Liver (tissue), 3 donors: ENCODE results near the gene VEGFB.

Experiments used
- EGR1 ChIP-seq, 2 donors: IDR thresholded peaks; 2 replicates each; pipeline ENCODE4 v1.6.1; 2016 to 2018; ENCODE audit warnings: antibody characterized with exemption in 2 of 2, low read depth in 2 of 2
- FOXA1 ChIP-seq: IDR thresholded peaks from 2 replicates; pipeline ENCODE4 v1.6.1; 2016; ENCODE audit warnings: antibody characterized with exemption
- GABPA ChIP-seq, 2 donors: IDR thresholded peaks in 1 of 2; conservative IDR thresholded peaks in 1 of 2; 2 replicates each; pipeline ENCODE4 v1.6.1; 2016; ENCODE audit warnings: antibody characterized with exemption in 2 of 2, mild to moderate bottlenecking in 1 of 2, moderate library complexity in 1 of 2
- HNF4A ChIP-seq, 2 donors: conservative IDR thresholded peaks; 2 replicates each; pipeline ENCODE4 v1.6.1; 2016; ENCODE audit warnings: antibody characterized with exemption in 2 of 2, mild to moderate bottlenecking in 2 of 2
- HNF4G ChIP-seq: IDR thresholded peaks from 2 replicates; pipeline ENCODE4 v1.6.1; 2016; ENCODE audit warnings: antibody characterized with exemption
- JUND ChIP-seq, 2 donors: IDR thresholded peaks; 2 replicates each; pipeline ENCODE4 v1.6.1; 2016; ENCODE audit warnings: antibody characterized with exemption in 2 of 2
- RAD21 ChIP-seq, 2 donors: IDR thresholded peaks; 2 replicates each; pipeline ENCODE4 v1.6.1; 2016; ENCODE audit warnings: antibody characterized with exemption in 2 of 2, mild to moderate bottlenecking in 2 of 2
- SP1 ChIP-seq: IDR thresholded peaks from 2 replicates; pipeline ENCODE4 v1.6.1; 2018; ENCODE audit warnings: antibody characterized with exemption, mild to moderate bottlenecking
- TAF1 ChIP-seq: conservative IDR thresholded peaks from 2 replicates; pipeline ENCODE4 v1.6.1; 2016; ENCODE audit warnings: antibody characterized with exemption, mild to moderate bottlenecking
- YY1 ChIP-seq: IDR thresholded peaks from 2 replicates; pipeline ENCODE4 v1.6.1; 2016; ENCODE audit warnings: antibody characterized with exemption, mild to moderate bottlenecking
- TF ChIP-seq, protein P1 (sequence below): fragments of 150-350 bp; IDR thresholded peaks from 2 replicates; pipeline ENCODE4 v1.5.1; 2017; ENCODE audit warnings: improper control_type of control experiment, low read depth, low read length; ENCODE audit not compliant: missing input control
- TF ChIP-seq, protein P2 (sequence below): IDR thresholded peaks from 2 replicates; pipeline ENCODE4 v1.6.1; 2016; ENCODE audit warnings: antibody characterized with exemption, mild to moderate bottlenecking
- TF ChIP-seq, protein P3 (sequence below): IDR thresholded peaks from 2 replicates; pipeline ENCODE4 v1.6.1; 2016; ENCODE audit warnings: antibody characterized with exemption
- TF ChIP-seq, protein P4 (sequence below): IDR thresholded peaks from 2 replicates; pipeline ENCODE4 v1.6.1; 2016; ENCODE audit warnings: antibody characterized with exemption
- donor health status: healthy.
- donor health status: healthy.

DNA sequence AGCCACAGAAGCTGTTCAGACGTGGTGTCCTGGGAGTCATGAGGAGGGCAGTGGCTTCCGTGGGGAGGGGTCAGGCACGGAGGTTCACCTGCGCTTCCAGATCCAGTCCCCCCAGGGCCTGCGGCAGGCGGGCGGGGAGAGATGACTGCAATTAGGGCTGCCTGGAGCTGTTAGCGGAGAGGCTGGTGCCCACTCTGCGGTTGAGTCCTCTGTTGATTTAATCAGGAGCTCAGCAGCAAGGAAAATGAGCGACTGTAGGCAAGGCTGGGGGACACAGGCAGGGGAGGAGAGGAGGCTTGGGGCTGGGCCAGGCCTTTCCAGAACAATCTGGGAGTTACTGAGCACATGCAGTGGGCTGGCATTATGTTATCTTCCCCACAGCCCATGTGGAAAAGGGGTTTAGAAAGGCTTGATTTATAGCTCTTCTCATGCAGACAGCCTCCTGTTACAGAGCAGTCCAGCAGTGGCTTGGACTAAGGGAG is 30.0 kb downstream of the VEGFB start:
- TF ChIP-seq, protein P1, sequence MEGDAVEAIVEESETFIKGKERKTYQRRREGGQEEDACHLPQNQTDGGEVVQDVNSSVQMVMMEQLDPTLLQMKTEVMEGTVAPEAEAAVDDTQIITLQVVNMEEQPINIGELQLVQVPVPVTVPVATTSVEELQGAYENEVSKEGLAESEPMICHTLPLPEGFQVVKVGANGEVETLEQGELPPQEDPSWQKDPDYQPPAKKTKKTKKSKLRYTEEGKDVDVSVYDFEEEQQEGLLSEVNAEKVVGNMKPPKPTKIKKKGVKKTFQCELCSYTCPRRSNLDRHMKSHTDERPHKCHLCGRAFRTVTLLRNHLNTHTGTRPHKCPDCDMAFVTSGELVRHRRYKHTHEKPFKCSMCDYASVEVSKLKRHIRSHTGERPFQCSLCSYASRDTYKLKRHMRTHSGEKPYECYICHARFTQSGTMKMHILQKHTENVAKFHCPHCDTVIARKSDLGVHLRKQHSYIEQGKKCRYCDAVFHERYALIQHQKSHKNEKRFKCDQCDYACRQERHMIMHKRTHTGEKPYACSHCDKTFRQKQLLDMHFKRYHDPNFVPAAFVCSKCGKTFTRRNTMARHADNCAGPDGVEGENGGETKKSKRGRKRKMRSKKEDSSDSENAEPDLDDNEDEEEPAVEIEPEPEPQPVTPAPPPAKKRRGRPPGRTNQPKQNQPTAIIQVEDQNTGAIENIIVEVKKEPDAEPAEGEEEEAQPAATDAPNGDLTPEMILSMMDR = no peak
- TF ChIP-seq JUND (IDR thresholded peaks at IDR 0.05) (no peak), RAD21 (IDR thresholded peaks at IDR 0.05) (no peak), HNF4G (no peak), TAF1 (no peak), EGR1 (IDR thresholded peaks at IDR 0.05; ENCODE audit: low read depth in 2 of 2) (no peak), SP1 (no peak), YY1 (no peak), FOXA1 (no peak), GABPA (IDR thresholded peaks at IDR 0.05 in 1 of 2, conservative IDR thresholded peaks at IDR 0.05 in 1 of 2) (no peak), HNF4A (conservative IDR thresholded peaks at IDR 0.05) (no peak)
- TF ChIP-seq, protein P2, sequence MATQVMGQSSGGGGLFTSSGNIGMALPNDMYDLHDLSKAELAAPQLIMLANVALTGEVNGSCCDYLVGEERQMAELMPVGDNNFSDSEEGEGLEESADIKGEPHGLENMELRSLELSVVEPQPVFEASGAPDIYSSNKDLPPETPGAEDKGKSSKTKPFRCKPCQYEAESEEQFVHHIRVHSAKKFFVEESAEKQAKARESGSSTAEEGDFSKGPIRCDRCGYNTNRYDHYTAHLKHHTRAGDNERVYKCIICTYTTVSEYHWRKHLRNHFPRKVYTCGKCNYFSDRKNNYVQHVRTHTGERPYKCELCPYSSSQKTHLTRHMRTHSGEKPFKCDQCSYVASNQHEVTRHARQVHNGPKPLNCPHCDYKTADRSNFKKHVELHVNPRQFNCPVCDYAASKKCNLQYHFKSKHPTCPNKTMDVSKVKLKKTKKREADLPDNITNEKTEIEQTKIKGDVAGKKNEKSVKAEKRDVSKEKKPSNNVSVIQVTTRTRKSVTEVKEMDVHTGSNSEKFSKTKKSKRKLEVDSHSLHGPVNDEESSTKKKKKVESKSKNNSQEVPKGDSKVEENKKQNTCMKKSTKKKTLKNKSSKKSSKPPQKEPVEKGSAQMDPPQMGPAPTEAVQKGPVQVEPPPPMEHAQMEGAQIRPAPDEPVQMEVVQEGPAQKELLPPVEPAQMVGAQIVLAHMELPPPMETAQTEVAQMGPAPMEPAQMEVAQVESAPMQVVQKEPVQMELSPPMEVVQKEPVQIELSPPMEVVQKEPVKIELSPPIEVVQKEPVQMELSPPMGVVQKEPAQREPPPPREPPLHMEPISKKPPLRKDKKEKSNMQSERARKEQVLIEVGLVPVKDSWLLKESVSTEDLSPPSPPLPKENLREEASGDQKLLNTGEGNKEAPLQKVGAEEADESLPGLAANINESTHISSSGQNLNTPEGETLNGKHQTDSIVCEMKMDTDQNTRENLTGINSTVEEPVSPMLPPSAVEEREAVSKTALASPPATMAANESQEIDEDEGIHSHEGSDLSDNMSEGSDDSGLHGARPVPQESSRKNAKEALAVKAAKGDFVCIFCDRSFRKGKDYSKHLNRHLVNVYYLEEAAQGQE = no peak
- TF ChIP-seq, protein P3, sequence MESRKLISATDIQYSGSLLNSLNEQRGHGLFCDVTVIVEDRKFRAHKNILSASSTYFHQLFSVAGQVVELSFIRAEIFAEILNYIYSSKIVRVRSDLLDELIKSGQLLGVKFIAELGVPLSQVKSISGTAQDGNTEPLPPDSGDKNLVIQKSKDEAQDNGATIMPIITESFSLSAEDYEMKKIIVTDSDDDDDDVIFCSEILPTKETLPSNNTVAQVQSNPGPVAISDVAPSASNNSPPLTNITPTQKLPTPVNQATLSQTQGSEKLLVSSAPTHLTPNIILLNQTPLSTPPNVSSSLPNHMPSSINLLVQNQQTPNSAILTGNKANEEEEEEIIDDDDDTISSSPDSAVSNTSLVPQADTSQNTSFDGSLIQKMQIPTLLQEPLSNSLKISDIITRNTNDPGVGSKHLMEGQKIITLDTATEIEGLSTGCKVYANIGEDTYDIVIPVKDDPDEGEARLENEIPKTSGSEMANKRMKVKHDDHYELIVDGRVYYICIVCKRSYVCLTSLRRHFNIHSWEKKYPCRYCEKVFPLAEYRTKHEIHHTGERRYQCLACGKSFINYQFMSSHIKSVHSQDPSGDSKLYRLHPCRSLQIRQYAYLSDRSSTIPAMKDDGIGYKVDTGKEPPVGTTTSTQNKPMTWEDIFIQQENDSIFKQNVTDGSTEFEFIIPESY = no peak
- TF ChIP-seq, protein P4, sequence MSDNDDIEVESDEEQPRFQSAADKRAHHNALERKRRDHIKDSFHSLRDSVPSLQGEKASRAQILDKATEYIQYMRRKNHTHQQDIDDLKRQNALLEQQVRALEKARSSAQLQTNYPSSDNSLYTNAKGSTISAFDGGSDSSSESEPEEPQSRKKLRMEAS = no peak
